K562 treated with DMSO at 1 percent for 12 hours (cell line): ENCODE results near the gene ANKRD65. TPM values are rescaled to one million over a fixed set of nuclear protein-coding genes. Genes with fewer than 3 reads are reported as not detected.

Experiments used
- total RNA-seq: library from RNA; unstranded; fragments of 300-600 nt; gene quantifications from 2 replicates; pipeline ENCODE4 v1.2.3, GENCODE V29; 2022; ENCODE audit not compliant: insufficient read depth

Gene ANKRD65
- total RNA-seq = not detected in 2 replicates

DNA sequence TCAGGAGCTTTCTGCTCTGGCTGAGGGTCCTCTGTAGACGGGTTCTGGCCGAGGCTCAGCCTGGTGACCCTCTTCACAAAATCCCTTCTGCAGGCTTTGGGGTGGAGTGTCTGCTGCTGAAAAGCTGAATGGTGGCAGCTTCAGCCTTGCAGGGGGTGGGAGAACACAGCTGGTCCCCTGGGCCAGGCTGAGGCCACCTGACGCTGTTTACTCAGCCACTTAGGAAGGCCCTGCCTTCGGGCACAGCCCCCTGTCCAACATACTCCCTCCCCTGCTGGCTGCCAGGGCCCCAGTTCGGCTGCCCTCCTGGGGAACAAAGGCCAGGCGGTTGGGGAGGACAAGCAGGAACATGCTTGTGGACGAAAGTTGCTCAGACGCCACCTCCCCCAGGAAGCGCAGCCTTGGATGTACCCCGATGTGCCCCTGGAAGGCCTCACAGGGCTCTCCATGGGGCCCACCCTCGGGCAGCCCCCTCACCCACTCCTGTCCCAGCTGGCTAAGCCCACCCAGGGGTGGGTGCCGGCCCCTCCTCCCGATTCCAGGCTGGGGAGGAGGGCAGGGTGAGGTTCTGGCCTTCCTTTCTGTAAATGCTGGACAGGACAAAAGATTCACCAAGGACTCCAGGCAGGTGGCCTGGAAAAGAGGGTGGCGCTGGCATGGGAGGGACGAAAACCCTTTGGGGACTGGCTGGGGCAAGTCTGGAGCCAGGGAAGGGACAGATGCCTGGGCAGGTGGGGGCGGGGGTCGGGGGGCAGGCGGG lies at the start of gene ANKRD65:
TSS of gene ANKRD65 (minus strand) at position 130 of the 760 bp plus-strand sequence. CDS start 271 bp downstream, outside the sequence.

DNA sequence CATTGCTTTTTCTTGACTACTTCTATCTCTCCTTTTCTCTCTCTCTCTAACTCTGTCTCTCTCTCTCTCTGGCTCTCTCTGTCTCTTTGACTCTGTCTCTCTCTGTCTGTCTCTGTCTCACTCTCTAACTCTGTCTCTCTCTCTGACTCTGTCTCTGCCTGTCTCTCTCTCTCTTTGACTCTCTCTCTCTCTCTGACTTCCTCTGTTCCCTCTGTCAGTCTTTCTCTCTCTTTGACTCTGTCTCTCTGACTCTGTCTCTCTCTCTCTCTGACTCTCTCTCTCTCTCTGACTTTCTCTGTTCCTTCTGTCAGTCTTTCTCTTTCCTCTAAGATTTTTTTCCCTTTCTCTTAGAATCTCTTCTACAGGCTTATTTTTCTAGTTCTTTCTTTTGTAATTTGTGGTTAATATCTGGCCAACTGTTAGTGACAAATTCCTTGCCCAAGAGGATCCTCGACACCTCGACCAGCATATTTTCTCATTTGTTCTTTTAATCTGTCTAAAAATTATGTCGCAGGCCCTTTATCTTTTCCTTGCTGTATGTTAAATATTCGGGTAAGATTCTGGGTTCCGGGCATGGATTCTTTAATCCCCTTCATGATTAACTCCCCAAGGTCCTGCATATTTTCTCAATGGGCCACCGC lies 28.1 kb upstream of the ANKRD65 start, which contains the start of gene ATAD3C:
TSS of gene ATAD3C (plus strand) at position 591 of the 641 bp plus-strand sequence. CDS start 995 bp downstream, outside the sequence.

DNA sequence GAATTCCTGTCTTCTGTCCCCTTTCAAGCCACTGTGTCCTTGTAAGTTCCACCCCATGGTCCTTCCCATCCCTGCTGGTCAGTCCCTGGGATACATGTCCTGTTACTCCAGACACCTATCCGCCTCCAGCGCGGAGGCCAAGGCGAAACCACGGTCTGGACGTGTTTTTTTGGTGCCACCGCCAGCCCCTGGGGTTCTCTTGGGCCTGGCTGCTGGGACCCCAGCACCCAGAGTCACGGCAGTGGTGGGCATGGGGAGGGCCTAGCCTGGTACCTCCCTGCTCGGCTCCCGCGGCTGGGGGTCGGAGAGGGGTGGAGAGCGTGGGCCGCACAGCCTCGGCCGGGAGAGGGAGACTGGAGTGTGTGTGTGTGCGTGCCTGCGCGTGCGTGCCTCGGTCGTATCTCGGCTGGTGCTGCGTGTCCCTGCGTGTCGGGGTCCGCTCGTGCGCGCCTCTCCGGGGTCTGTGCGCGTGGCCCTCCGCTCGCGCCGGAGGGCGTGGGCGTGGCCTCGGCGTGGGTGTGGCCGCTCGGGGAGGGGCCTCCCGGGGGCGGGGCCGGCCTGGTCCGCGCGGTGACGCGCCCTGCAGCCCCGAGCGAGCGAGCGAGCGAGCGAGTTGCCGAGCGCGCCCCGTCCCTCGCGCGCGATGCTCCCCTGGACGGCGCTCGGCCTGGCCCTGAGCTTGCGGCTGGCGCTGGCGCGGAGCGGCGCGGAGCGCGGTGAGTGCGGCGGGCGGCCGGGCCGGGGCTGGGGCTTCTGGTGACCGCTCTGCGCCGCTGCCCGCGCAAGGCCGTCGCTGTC lies 14.2 kb upstream of the ANKRD65 start, which contains the start of gene VWA1:
TSS of gene VWA1 (plus strand) at position 585 of the 798 bp plus-strand sequence. CDS start at position 644, 59 bp downstream.

DNA sequence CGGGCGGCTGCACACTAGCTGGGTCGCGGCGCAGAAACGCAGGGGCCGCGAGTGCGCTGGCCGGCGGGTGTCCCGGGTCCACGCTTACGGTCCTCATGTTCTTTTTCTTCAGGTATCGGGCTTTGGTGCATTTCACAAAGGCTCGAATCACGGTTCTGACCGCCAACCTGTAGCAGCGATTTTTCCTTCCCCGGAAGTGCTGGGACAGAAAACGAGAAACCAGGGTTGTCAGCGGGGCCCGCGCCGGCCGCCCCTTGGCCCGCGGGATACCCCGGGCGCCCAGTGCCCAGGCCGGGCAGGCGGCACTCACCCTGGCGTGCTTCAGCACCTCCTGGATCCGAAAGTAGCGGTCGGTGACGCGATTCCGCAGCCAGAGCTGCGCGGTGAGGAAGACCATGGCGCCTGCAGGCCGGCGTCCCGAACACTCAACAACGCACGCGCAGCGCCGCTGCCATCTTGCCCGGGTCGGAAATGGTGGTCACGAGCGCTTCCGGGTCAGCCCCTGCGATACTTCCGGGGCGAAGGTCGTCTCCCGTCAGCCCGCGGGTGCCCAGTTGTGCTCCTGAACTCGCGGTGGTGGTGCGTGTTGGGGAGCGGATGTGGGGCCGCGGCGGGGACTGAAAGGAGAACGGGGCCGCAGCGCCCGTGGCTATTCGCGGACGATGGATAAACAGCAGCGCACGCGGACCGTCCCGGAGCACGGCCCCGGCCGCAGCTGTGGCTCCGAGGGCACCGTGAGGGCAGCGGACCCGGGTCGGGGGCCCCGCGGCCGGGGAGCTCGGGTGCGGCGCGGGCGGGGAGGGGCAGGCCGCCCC lies 14.0 kb downstream of the ANKRD65 start, which contains the start of gene MRPL20:
TSS of gene MRPL20 (minus strand) at position 473 of the 815 bp plus-strand sequence. CDS start at position 397, 76 bp downstream.

DNA sequence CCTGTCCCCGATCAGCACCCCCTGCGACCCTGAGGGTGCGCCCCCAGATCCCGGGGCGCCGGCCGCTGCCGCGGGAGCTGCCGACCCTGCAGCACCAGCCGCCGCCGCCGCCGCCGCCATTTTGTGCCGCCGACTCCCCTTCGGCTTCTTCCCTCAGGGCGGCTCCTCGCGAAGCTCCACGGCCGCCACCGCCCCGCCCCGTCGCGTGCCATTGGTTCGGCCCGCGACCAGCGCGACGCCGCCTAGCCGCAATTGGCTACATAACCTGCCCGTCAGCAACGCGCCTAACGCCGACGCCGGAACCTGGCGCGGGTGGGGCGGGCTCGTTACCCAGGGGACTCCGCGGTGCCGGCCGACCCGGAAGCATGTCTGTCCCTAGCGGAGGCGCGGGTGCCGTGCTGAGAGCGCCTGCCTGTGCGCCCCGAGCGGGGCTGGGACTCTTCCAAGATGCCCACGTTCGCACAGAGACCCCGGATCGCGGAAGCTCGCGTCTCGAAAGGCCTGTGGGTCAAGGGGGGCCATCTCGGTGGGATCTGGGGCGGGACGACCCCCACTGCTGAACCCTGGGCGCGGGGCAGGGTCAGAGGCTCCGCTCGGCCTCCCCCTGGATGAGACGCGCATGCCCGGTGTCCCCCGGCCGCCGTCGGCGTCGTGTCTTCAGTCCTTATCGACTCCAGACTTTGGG lies 21.7 kb downstream of the ANKRD65 start, which contains the start of gene CCNL2:
TSS of gene CCNL2 (minus strand) at position 149 of the 685 bp plus-strand sequence. CDS start at position 120, 29 bp downstream.

DNA sequence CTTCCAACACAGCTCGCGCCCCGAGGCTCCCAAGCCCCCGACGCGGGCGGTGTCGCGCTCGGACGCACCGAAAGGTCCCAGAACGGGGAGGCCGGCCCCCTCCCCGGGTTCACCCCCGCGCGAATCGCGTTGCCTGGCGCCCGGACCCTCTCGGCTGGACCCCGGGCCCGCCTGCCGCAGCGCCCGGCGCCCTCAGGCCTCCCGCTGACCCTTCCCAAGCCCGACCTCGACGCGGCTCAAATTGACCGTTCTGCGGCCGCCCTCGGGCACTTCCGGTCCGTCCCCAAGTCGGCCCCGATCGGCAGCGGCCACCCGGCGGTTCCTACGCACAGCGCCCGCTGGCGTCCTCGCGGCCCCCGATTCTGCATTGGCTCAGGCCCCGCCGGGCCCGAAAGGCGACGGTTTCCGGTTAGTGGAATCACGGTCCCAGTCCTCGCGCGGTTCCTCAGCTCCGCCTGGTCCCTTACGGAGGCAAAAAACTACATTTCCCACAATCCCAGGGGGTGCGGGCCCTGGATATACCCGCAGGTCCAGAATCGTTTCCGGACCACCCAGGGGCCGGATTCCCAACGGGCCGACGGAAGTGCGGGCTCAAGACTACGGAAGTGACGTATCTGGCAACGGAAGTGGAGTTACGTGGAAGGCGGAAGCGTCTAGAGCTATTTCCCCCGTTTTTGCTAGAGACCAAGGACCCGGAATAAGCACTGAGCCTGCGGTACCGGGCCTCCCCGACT lies 46.0 kb downstream of the ANKRD65 start, which contains the start of gene AURKAIP1:
TSS of gene AURKAIP1 (minus strand) at position 279 of the 734 bp plus-strand sequence. CDS start 451 bp downstream, outside the sequence.

Other genes with a start within 250 kb of the ANKRD65 start
- gene TTLL10, start 247.4 kb downstream of the ANKRD65 start, total RNA-seq = not detected in 2 replicates
- gene TNFRSF18, start 214.7 kb downstream of the ANKRD65 start, total RNA-seq = not detected in 2 replicates
- not detected in 2 replicates for gene TNFRSF4, start 207.1 kb downstream of the ANKRD65 start, total RNA-seq
- 225 and 241 TPM in 2 replicates for gene SDF4, start 189.3 kb downstream of the ANKRD65 start, total RNA-seq
- gene B3GALT6, start 189.0 kb downstream of the ANKRD65 start, total RNA-seq = 10.9 and 12.4 TPM in 2 replicates
- gene C1QTNF12, start 174.6 kb downstream of the ANKRD65 start, total RNA-seq = 1.5 TPM in 1 of 2 replicates, not detected in the other
- 113 and 137 TPM in 2 replicates for gene UBE2J2, start 147.4 kb downstream of the ANKRD65 start, total RNA-seq
- 1.6 and 1.8 TPM in 2 replicates for gene SCNN1D, start 140.8 kb downstream of the ANKRD65 start, total RNA-seq
- 32.4 and 42.0 TPM in 2 replicates for gene ACAP3, start 113.3 kb downstream of the ANKRD65 start, total RNA-seq
- gene PUSL1, start 112.7 kb downstream of the ANKRD65 start, total RNA-seq = 55.4 and 63.1 TPM in 2 replicates
- 176 and 179 TPM in 2 replicates for gene INTS11, start 96.6 kb downstream of the ANKRD65 start, total RNA-seq
- gene CPTP, start 96.5 kb downstream of the ANKRD65 start, total RNA-seq = 25.3 and 37.2 TPM in 2 replicates
- gene TAS1R3, start 90.0 kb downstream of the ANKRD65 start, total RNA-seq = 0.51 and 0.98 TPM in 2 replicates
- 71.5 and 80.2 TPM in 2 replicates for gene DVL1, start 71.9 kb downstream of the ANKRD65 start, total RNA-seq
- gene MXRA8, start 62.7 kb downstream of the ANKRD65 start, total RNA-seq = 9.5 and 9.6 TPM in 2 replicates
- 226 and 364 TPM in 2 replicates for gene AURKAIP1, start 46.1 kb downstream of the ANKRD65 start, total RNA-seq
- 73.7 and 213 TPM in 2 replicates for gene CCNL2, start 21.9 kb downstream of the ANKRD65 start, total RNA-seq
- gene MRPL20, start 14.0 kb downstream of the ANKRD65 start, total RNA-seq = 103 and 150 TPM in 2 replicates
- 12.1 and 22.7 TPM in 2 replicates for gene VWA1, start 14.4 kb upstream of the ANKRD65 start, total RNA-seq
- not detected in 2 replicates for gene ATAD3C, start 28.4 kb upstream of the ANKRD65 start, total RNA-seq
- gene ATAD3B, start 50.5 kb upstream of the ANKRD65 start, total RNA-seq = 19.0 and 23.1 TPM in 2 replicates
- 71.8 and 72.2 TPM in 2 replicates for gene ATAD3A, start 90.9 kb upstream of the ANKRD65 start, total RNA-seq
- gene TMEM240, start 119.3 kb upstream of the ANKRD65 start, total RNA-seq = 1.6 and 1.7 TPM in 2 replicates
- gene SSU72, start 153.6 kb upstream of the ANKRD65 start, total RNA-seq = 203 and 237 TPM in 2 replicates
- gene FNDC10, start 178.9 kb upstream of the ANKRD65 start, total RNA-seq = 3.6 and 3.9 TPM in 2 replicates
- gene MIB2, start 194.2 kb upstream of the ANKRD65 start, total RNA-seq = 72.4 and 77.8 TPM in 2 replicates
- gene MMP23B, start 210.9 kb upstream of the ANKRD65 start, total RNA-seq = 1.3 and 3.8 TPM in 2 replicates
- gene CDK11B, start 237.7 kb upstream of the ANKRD65 start, total RNA-seq = 38.3 and 43.9 TPM in 2 replicates